ENCODE results near the gene ANKRD55. TPM values are rescaled to one million over a fixed set of nuclear protein-coding genes. Genes with fewer than 3 reads are reported as not detected.

ANKRD55 gene
- total and polyA plus RNA-seq, 10 donors, result 0.42 to 9.0 (median 2.3) TPM

- no peak overlapping the region for H3K27ac ChIP-seq
- H3K4me1 ChIP-seq, result peaks cover 0 to 57% (median 13%) of the 10 kb centered on the region in 6 donors
- no peaks in the 10 kb centered on the region for H3K36me3 ChIP-seq
- no peaks in the 10 kb centered on the region for H3K9me3 ChIP-seq
- H3K27me3 ChIP-seq (replicated peaks in 1 of 7), result no peaks in the 10 kb centered on the region
- DNase-seq, result no peak
- H3K4me3 ChIP-seq, result no peak overlapping the region
- WGBS, 5 donors, result 21 to 41% (median 33%) methylated on average over 1 of the region's 1 CpG
- TF ChIP-seq, protein P1, sequence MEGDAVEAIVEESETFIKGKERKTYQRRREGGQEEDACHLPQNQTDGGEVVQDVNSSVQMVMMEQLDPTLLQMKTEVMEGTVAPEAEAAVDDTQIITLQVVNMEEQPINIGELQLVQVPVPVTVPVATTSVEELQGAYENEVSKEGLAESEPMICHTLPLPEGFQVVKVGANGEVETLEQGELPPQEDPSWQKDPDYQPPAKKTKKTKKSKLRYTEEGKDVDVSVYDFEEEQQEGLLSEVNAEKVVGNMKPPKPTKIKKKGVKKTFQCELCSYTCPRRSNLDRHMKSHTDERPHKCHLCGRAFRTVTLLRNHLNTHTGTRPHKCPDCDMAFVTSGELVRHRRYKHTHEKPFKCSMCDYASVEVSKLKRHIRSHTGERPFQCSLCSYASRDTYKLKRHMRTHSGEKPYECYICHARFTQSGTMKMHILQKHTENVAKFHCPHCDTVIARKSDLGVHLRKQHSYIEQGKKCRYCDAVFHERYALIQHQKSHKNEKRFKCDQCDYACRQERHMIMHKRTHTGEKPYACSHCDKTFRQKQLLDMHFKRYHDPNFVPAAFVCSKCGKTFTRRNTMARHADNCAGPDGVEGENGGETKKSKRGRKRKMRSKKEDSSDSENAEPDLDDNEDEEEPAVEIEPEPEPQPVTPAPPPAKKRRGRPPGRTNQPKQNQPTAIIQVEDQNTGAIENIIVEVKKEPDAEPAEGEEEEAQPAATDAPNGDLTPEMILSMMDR (IDR thresholded peaks at IDR 0.05 in 8 of 11, conservative IDR thresholded peaks at IDR 0.05 in 3 of 11), result no peak
- TF ChIP-seq POLR2AphosphoS5 (IDR thresholded peaks at IDR 0.05) (no peak), POLR2A (IDR thresholded peaks at IDR 0.05) (no peak)
- intact Hi-C loops (cut with DNase I; ENCODE audit: low total_unique reads), result no loop called here
These were observed 87.6 kb downstream of the ANKRD55 start for GRCh38 chr5:56145511-56145910.

GRCh38 chr5:56145106-56145505, 88.0 kb downstream of the ANKRD55 start:
- Histone ChIP-seq H3K4me3 (no peak overlapping the region), H3K27ac (no peak overlapping the region), H3K27me3 (replicated peaks in 1 of 7) (no peaks in the 10 kb centered on the region), H3K4me1 (peaks cover 0 to 59% (median 14%) of the 10 kb centered on the region in 6 donors), H3K36me3 (no peaks in the 10 kb centered on the region), H3K9me3 (no peaks in the 10 kb centered on the region)
- intact Hi-C loops (cut with DNase I; ENCODE audit: low total_unique reads), result no loop called here
- TF ChIP-seq POLR2A (IDR thresholded peaks at IDR 0.05), result no peak
- TF ChIP-seq POLR2AphosphoS5 (IDR thresholded peaks at IDR 0.05), result no peak
- TF ChIP-seq, protein P1 (IDR thresholded peaks at IDR 0.05 in 8 of 11, conservative IDR thresholded peaks at IDR 0.05 in 3 of 11), result no peak
- DNase-seq, result no peak
- 47 to 58% (median 50%) methylated on average over 1 of the region's 1 CpG for WGBS, 5 donors

DNA sequence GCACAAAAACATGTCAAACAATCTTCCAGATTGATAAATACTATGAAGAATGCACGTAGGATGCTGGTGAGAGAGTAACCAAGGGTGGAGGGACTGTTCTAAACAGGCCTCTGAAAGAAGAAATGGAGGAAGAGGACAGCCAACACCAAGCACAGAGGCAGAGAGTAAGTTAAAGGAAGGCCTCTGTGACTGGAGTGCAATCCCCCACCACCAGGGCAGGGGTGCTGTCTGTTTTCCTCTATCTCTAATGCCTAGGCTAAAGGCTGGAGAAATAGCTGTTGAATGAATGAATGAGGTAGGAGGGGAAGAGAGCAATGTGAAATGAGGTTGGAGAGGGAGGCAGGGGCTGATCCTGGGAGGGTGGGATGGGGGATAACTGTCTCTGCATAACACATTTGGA, 88.9 kb downstream of the ANKRD55 start:
- no peak for DNase-seq
- 79 to 89% (median 82%) methylated on average over 1 of the region's 1 CpG for WGBS, 5 donors

GRCh38 chr5:56143373-56143714, 89.8 kb downstream of the ANKRD55 start:
- Histone ChIP-seq H3K36me3 (no peaks in the 10 kb centered on the region), H3K4me3 (no peak overlapping the region), H3K27me3 (replicated peaks in 1 of 7) (no peaks in the 10 kb centered on the region), H3K4me1 (peaks cover 0 to 44% (median 15%) of the 10 kb centered on the region in 6 donors), H3K27ac (peak overlapping the region in 1 of 8 donors; percentile 6), H3K9me3 (no peaks in the 10 kb centered on the region)
- no peak for DNase-seq
- intact Hi-C loops (cut with DNase I; ENCODE audit: low total_unique reads), result no loop called here
- TF ChIP-seq POLR2A (IDR thresholded peaks at IDR 0.05) (no peak), POLR2AphosphoS5 (IDR thresholded peaks at IDR 0.05) (no peak)
- TF ChIP-seq, protein P1 (IDR thresholded peaks at IDR 0.05 in 8 of 11, conservative IDR thresholded peaks at IDR 0.05 in 3 of 11), result no peak
- 84 to 93% (median 92%) methylated on average over 2 of the region's 2 CpGs for WGBS, 5 donors

More for the DNA sequence above, 88.9 kb downstream of the ANKRD55 start:
- intact Hi-C loops (cut with DNase I; ENCODE audit: low total_unique reads), result no loop called here
- TF ChIP-seq, protein P1 (IDR thresholded peaks at IDR 0.05 in 8 of 11, conservative IDR thresholded peaks at IDR 0.05 in 3 of 11), result no peak
- TF ChIP-seq POLR2A (IDR thresholded peaks at IDR 0.05) (no peak), POLR2AphosphoS5 (IDR thresholded peaks at IDR 0.05) (no peak)
- no peaks in the 10 kb centered on the region for H3K9me3 ChIP-seq
- no peaks in the 10 kb centered on the region for H3K27me3 ChIP-seq (replicated peaks in 1 of 7)
- H3K4me3 ChIP-seq, result no peak overlapping the region
- H3K27ac ChIP-seq, result peak overlapping the region in 1 of 8 donors; percentile 6
- H3K36me3 ChIP-seq, result no peaks in the 10 kb centered on the region
- H3K4me1 ChIP-seq, result peaks cover 0 to 52% (median 15%) of the 10 kb centered on the region in 6 donors
